Hepatocyte (in vitro differentiated cells): Measurements from ENCODE around the gene GKN1.

ENCODE experiments used
- CTCF ChIP-seq: fragments of 200-600 bp; sonication (generic); IDR thresholded peaks from 2 replicates; pipeline ENCODE4 v1.5.1; 2016; ENCODE audit warnings: antibody characterized with exemption, mild to moderate bottlenecking; ENCODE audit not compliant: poor library complexity
- EZH2 ChIP-seq: fragments of 200-600 bp; sonication (generic); IDR thresholded peaks from 2 replicates; pipeline ENCODE4 v1.6.1; 2016; ENCODE audit warnings: antibody characterized with exemption, mild to moderate bottlenecking, borderline replicate concordance

- TF ChIP-seq CTCF (no peak), EZH2 (peak; percentile 53)
These were observed 39.7 kb downstream of the GKN1 start for GRCh38 chr2:69013840-69014821.
